Activated CD4-positive, alpha-beta T cell treated with anti-CD3 and anti-CD28 coated beads, Interleukin-2, amount 50 U/mL, for 48 hours (primary cell): ENCODE data around the gene CETN1.

Experiments used
- DNase-seq, 2 experiments: peaks; one replicate each; pipeline ENCODE4 v3.0.0-alpha.2; 2020

Gene CETN1

GRCh38 chr18:577643-578375 is 2.4 kb upstream of the CETN1 start:
- DNase-seq, result no peak

- no peak for DNase-seq
These were observed 942 bp upstream of the CETN1 start for GRCh38 chr18:579238-579637.

- DNase-seq, result no peak
These were observed 916 bp downstream of the CETN1 start for GRCh38 chr18:581096-581495.

GRCh38 chr18:582465-582864 is 2.3 kb downstream of the CETN1 start:
- no peak for DNase-seq

GRCh38 chr18:595068-595467 is 14.9 kb downstream of the CETN1 start:
- DNase-seq, result no peak

- DNase-seq, result no peak
These were observed 15.4 kb downstream of the CETN1 start for GRCh38 chr18:595571-595970.

GRCh38 chr18:596288-596881 is 16.2 kb downstream of the CETN1 start:
- peak in 1 of 2 experiments; percentile 66 for DNase-seq

GRCh38 chr18:598124-598589 is 18.0 kb downstream of the CETN1 start:
- no peak for DNase-seq

GRCh38 chr18:600107-600506 is 19.9 kb downstream of the CETN1 start:
- DNase-seq, result no peak

- no peak for DNase-seq
These were observed 24.6 kb downstream of the CETN1 start for GRCh38 chr18:604771-605170.

GRCh38 chr18:607930-608329 is 27.8 kb downstream of the CETN1 start:
- DNase-seq, result no peak

- no peak for DNase-seq
These were observed 30.2 kb downstream of the CETN1 start for GRCh38 chr18:610214-610928.

GRCh38 chr18:612156-612555 is 32.0 kb downstream of the CETN1 start:
- DNase-seq, result no peak

- DNase-seq, result no peak
These were observed 34.0 kb downstream of the CETN1 start for GRCh38 chr18:614193-614592.

GRCh38 chr18:615092-615521 is 34.9 kb downstream of the CETN1 start:
- DNase-seq, result no peak

- no peak for DNase-seq
These were observed 35.6 kb downstream of the CETN1 start for GRCh38 chr18:615773-616172.

- DNase-seq, result no peak
These were observed 36.3 kb downstream of the CETN1 start for GRCh38 chr18:616380-616995.

- DNase-seq, result no peak
These were observed 37.9 kb downstream of the CETN1 start for GRCh38 chr18:617970-618504.

GRCh38 chr18:618618-619017 is 38.4 kb downstream of the CETN1 start:
- no peak for DNase-seq

- DNase-seq, result no peak
These were observed 41.3 kb downstream of the CETN1 start for GRCh38 chr18:621291-622043.

GRCh38 chr18:622289-622688 is 42.1 kb downstream of the CETN1 start:
- no peak for DNase-seq
